Ovary (tissue), 3 donors: ENCODE measurements around the gene CFAP65.

Source experiments
- CTCF ChIP-seq, 3 donors: fragments of 450-650 bp in 2 of 3; fragments of 200-600 bp in 1 of 3; IDR thresholded peaks; one replicate each; pipeline versions ENCODE4 v1.5.1 to v1.8.0; 2016 to 2022; ENCODE audit warnings: antibody characterized with exemption in 3 of 3, mild to moderate bottlenecking in 1 of 3
- EP300 ChIP-seq: sonication (generic); formaldehyde crosslinking; IDR thresholded peaks from one replicate; pipeline ENCODE4 v1.6.1; 2017; ENCODE audit warnings: antibody characterized with exemption
- donor health status: DM: no; HTN: no; CAD: no.

DNA sequence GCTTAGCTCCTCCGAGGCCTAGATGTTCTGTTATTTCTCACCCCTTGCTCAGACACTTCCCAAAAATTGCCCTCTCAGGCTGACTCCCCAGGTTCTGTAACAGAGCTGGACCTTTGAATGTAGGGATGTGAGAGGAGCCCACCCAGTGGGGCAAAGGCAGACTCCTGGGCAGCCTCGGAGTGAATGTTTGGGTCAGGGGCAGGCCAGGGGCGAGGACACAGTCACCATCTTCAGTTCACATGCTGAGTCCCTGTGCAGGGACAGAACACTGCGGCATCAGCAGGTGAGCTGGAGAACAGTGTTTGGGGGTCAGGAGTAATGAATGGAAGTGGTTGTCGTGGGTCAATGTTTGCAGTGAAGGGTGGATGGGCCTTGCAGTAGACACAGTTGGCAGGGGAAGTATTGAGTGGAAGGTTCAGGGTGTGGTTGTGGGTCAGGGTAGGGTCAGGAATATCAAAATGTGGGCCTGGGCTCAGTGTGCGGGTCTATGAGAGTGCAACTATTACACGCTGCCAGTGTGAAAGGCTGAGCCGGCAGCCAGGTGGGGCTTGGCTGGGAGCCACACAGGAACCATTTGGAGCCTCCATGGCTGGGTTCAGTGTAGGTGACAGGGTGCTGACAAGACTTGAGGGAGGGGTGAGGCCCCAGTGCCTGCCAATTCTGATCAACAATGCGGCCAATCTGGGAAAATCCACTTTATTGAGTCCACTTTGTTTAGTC lies 15.0 kb upstream of the CFAP65 start:
- TF ChIP-seq CTCF (IDR thresholded peaks at IDR 0.05) (no peak), EP300 (no peak)
